NCI-H1436 treated with DMSO at 0.1 percent for 48 hours (cell line): ENCODE data around the gene SETD7.

Source experiments
- DNase-seq: peaks from one replicate; lab custom pipeline; 2025; lab: John Stamatoyannopoulos, UW

The SETD7 gene

GRCh38 chr4:139550724-139551429 lies 5.1 kb downstream of the SETD7 start:
- no peak for DNase-seq

- no peak for DNase-seq
Observed at GRCh38 chr4:139547979-139548378, 8.0 kb downstream of the SETD7 start.

GRCh38 chr4:139540632-139541031 lies 15.4 kb downstream of the SETD7 start:
- no peak for DNase-seq

- no peak for DNase-seq
Observed at GRCh38 chr4:139540161-139540560, 15.9 kb downstream of the SETD7 start.

- no peak for DNase-seq
Observed at GRCh38 chr4:139537292-139537691, 18.7 kb downstream of the SETD7 start.

GRCh38 chr4:139535871-139536234 lies 20.2 kb downstream of the SETD7 start:
- no peak for DNase-seq

- no peak for DNase-seq
Observed at GRCh38 chr4:139535228-139535870, 20.7 kb downstream of the SETD7 start.

- no peak for DNase-seq
Observed at GRCh38 chr4:139534287-139534950, 21.6 kb downstream of the SETD7 start.

- no peak for DNase-seq
Observed at GRCh38 chr4:139533511-139533910, 22.5 kb downstream of the SETD7 start.

GRCh38 chr4:139532947-139533346 lies 23.1 kb downstream of the SETD7 start:
- DNase-seq, result no peak

- no peak for DNase-seq
Observed at GRCh38 chr4:139530833-139531427, 25.1 kb downstream of the SETD7 start.

GRCh38 chr4:139528377-139529005 lies 27.5 kb downstream of the SETD7 start:
- no peak for DNase-seq

GRCh38 chr4:139526928-139527327 lies 29.1 kb downstream of the SETD7 start:
- no peak for DNase-seq

- DNase-seq, result no peak
Observed at GRCh38 chr4:139525414-139525813, 30.6 kb downstream of the SETD7 start.

- no peak for DNase-seq
Observed at GRCh38 chr4:139524062-139524631, 31.9 kb downstream of the SETD7 start.

- DNase-seq, result no peak
Observed at GRCh38 chr4:139523076-139523475, 32.9 kb downstream of the SETD7 start.

GRCh38 chr4:139522457-139522856 lies 33.6 kb downstream of the SETD7 start:
- no peak for DNase-seq

- DNase-seq, result no peak
Observed at GRCh38 chr4:139521754-139522401, 34.1 kb downstream of the SETD7 start.

GRCh38 chr4:139515531-139515958 lies 40.5 kb downstream of the SETD7 start:
- DNase-seq, result no peak

GRCh38 chr4:139514382-139515059 lies 41.5 kb downstream of the SETD7 start:
- no peak for DNase-seq

GRCh38 chr4:139511320-139511719 lies 44.7 kb downstream of the SETD7 start:
- DNase-seq, result no peak
